NB4 (cell line): ENCODE data around the gene OPALIN.

Experiments
- MYC ChIP-seq: IDR thresholded peaks from 2 replicates; pipeline ENCODE4 v1.6.1; 2011; ENCODE audit warnings: low read depth, low read length
- POLR2A ChIP-seq: IDR thresholded peaks from 2 replicates; pipeline ENCODE4 v1.6.1; 2011; ENCODE audit warnings: mild to moderate bottlenecking; ENCODE audit not compliant: insufficient read length; ENCODE audit errors: extremely low read depth
- TF ChIP-seq, protein P1 (sequence below): IDR thresholded peaks from one replicate; pipeline ENCODE4 v1.5.1; 2012; ENCODE audit warnings: low read depth, low read length
- TF ChIP-seq, protein P2 (sequence below): IDR thresholded peaks from 2 replicates; pipeline ENCODE4 v1.6.1; 2011; ENCODE audit warnings: low read depth, low read length

DNA sequence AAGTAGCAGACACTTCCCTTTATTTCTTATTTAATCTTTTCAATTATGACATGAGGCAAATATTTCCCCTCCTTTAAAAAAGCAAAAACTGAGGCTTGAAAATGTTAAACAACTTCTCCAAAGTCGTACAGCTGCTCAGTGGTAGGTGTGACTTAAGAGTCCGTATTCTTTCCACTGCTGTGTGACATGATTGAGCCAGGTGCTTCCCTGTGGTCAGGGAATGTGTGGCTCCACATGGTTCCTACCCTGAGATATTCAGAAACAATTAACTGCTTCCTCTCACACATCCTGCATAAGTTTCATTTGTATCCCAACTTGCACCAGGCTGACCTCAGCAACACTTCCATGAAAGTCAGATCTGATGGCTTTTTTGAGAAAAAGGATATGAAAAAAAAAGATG lies 13.6 kb downstream of the OPALIN start:
- TF ChIP-seq POLR2A (no peak), MYC (no peak)
- TF ChIP-seq, protein P1, sequence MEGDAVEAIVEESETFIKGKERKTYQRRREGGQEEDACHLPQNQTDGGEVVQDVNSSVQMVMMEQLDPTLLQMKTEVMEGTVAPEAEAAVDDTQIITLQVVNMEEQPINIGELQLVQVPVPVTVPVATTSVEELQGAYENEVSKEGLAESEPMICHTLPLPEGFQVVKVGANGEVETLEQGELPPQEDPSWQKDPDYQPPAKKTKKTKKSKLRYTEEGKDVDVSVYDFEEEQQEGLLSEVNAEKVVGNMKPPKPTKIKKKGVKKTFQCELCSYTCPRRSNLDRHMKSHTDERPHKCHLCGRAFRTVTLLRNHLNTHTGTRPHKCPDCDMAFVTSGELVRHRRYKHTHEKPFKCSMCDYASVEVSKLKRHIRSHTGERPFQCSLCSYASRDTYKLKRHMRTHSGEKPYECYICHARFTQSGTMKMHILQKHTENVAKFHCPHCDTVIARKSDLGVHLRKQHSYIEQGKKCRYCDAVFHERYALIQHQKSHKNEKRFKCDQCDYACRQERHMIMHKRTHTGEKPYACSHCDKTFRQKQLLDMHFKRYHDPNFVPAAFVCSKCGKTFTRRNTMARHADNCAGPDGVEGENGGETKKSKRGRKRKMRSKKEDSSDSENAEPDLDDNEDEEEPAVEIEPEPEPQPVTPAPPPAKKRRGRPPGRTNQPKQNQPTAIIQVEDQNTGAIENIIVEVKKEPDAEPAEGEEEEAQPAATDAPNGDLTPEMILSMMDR = no peak
- TF ChIP-seq, protein P2, sequence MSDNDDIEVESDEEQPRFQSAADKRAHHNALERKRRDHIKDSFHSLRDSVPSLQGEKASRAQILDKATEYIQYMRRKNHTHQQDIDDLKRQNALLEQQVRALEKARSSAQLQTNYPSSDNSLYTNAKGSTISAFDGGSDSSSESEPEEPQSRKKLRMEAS = no peak
